Measurements from ENCODE around the gene GIGYF2.

DNA sequence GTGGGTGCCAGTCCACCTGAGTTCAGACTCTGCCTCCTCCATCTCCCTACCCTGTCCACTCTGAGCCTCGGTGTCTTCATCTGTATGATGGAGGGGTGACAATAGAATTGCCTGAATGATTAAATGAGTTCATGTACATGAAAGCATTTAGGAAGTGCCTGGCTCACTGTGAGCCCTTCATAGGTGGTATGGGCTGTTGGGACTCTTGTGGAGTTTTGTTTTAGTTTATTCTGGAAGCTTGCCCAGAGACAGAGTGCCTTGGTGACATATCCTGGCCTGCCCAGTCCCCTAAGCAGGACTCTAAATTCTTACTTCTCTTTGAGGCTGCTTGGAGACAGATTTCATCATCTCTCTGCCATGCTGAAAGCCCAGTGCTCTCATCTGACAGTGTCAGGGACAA is 24.5 kb upstream of the GIGYF2 start:
- TF ChIP-seq, protein P1, sequence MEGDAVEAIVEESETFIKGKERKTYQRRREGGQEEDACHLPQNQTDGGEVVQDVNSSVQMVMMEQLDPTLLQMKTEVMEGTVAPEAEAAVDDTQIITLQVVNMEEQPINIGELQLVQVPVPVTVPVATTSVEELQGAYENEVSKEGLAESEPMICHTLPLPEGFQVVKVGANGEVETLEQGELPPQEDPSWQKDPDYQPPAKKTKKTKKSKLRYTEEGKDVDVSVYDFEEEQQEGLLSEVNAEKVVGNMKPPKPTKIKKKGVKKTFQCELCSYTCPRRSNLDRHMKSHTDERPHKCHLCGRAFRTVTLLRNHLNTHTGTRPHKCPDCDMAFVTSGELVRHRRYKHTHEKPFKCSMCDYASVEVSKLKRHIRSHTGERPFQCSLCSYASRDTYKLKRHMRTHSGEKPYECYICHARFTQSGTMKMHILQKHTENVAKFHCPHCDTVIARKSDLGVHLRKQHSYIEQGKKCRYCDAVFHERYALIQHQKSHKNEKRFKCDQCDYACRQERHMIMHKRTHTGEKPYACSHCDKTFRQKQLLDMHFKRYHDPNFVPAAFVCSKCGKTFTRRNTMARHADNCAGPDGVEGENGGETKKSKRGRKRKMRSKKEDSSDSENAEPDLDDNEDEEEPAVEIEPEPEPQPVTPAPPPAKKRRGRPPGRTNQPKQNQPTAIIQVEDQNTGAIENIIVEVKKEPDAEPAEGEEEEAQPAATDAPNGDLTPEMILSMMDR (IDR thresholded peaks at IDR 0.05 in 2 of 3, conservative IDR thresholded peaks at IDR 0.05 in 1 of 3; ENCODE audit: borderline replicate concordance in 1 of 3, insufficient read depth in 1 of 3, low read depth in 2 of 3, low read length in 2 of 3): no peak
- TF ChIP-seq RAD21 (IDR thresholded peaks at IDR 0.05; ENCODE audit: low read depth) (no peak), POLR2AphosphoS5 (IDR thresholded peaks at IDR 0.05; ENCODE audit: low read depth, low read length) (no peak), ZNF274 (IDR thresholded peaks at IDR 0.05; ENCODE audit: low read depth, low read length) (no peak), EZH2 (IDR thresholded peaks at IDR 0.05) (no peak), CEBPB (IDR thresholded peaks at IDR 0.05; ENCODE audit: low read depth) (no peak), EZH2phosphoT487 (IDR thresholded peaks at IDR 0.05; ENCODE audit: borderline replicate concordance) (no peak), POLR2A (IDR thresholded peaks at IDR 0.05; ENCODE audit: borderline replicate concordance, extremely low read depth, insufficient read depth, insufficient read length) (no peak)
- TF ChIP-seq, protein P2, sequence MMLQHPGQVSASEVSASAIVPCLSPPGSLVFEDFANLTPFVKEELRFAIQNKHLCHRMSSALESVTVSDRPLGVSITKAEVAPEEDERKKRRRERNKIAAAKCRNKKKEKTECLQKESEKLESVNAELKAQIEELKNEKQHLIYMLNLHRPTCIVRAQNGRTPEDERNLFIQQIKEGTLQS (IDR thresholded peaks at IDR 0.05): no peak
- TF ChIP-seq, protein P3, sequence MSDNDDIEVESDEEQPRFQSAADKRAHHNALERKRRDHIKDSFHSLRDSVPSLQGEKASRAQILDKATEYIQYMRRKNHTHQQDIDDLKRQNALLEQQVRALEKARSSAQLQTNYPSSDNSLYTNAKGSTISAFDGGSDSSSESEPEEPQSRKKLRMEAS (IDR thresholded peaks at IDR 0.05): no peak
- TF ChIP-seq, protein P4, sequence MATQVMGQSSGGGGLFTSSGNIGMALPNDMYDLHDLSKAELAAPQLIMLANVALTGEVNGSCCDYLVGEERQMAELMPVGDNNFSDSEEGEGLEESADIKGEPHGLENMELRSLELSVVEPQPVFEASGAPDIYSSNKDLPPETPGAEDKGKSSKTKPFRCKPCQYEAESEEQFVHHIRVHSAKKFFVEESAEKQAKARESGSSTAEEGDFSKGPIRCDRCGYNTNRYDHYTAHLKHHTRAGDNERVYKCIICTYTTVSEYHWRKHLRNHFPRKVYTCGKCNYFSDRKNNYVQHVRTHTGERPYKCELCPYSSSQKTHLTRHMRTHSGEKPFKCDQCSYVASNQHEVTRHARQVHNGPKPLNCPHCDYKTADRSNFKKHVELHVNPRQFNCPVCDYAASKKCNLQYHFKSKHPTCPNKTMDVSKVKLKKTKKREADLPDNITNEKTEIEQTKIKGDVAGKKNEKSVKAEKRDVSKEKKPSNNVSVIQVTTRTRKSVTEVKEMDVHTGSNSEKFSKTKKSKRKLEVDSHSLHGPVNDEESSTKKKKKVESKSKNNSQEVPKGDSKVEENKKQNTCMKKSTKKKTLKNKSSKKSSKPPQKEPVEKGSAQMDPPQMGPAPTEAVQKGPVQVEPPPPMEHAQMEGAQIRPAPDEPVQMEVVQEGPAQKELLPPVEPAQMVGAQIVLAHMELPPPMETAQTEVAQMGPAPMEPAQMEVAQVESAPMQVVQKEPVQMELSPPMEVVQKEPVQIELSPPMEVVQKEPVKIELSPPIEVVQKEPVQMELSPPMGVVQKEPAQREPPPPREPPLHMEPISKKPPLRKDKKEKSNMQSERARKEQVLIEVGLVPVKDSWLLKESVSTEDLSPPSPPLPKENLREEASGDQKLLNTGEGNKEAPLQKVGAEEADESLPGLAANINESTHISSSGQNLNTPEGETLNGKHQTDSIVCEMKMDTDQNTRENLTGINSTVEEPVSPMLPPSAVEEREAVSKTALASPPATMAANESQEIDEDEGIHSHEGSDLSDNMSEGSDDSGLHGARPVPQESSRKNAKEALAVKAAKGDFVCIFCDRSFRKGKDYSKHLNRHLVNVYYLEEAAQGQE (IDR thresholded peaks at IDR 0.05; ENCODE audit: low read depth): no peak

Data from HCT116 (cell line).